ENCODE data around the gene CACNA2D1.

CACNA2D1 gene

DNA sequence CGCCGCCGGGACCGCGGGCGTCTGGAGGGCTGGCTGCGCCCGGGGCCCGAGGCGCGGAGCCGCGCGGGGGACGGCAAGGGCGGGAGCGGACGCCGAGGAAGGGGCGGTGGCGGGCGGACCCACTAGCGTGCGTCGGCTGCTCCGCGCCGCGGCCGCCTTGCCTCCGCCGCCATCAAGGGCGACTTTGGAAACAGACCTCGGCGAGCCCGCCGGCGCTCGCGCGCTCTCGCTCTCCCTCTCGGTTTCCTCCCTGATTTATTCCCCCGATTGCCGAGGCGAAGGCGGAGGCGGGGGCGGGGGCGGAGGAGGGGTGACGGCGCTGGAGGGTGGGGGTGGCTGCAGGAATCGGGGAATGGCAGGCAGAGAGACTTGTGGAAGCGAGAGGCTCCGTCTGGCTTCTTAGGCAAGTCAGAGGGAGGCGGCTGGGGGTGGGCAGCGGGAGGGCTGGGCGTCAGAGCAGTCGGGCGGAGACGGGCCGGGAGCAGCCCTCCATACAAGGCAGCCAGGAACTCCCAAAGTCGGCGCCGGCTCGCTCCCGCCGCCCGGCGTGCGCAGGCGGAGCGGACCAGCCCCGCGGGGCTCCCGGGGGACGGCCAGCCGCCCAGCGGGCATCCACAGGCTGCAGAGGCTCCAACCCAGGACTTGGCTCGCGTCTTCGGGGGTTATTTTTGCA lies at the start of gene CACNA2D1:
CACNA2D1 (minus strand) TSS at position 231 of the 673 bp plus-strand sequence.
- no peak for DNase-seq

GRCh38 chr7:82481499-82482097 lies 38.0 kb upstream of the CACNA2D1 start:
- DNase-seq = no peak

GRCh38 chr7:82477733-82478515 lies 34.3 kb upstream of the CACNA2D1 start:
- no peak for DNase-seq

DNA sequence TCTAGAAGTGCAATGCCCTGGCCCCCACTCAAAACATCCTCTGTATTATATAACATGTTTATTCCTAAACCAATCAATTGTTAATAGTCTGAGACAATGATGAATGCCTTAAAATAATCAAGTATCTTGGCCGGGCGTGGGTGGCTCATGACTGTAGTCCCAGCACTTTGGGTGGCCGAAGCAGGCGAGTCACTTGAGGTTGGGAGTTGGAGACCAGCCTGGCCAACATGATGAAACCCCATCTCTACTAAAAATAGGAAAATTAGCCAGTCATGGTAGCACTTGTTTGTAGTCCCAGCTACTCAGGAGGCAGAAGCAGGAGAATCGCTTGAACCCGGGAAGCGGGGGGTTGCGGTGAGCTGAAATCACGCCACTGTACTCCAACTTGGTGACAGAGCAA lies 29.4 kb upstream of the CACNA2D1 start:
- no peak for DNase-seq

- no peak for DNase-seq
These were observed 27.9 kb upstream of the CACNA2D1 start for GRCh38 chr7:82471351-82472020.

GRCh38 chr7:82469207-82469606 lies 25.6 kb upstream of the CACNA2D1 start:
- no peak for DNase-seq

- DNase-seq = no peak
These were observed 24.9 kb upstream of the CACNA2D1 start for GRCh38 chr7:82468435-82468834.

DNA sequence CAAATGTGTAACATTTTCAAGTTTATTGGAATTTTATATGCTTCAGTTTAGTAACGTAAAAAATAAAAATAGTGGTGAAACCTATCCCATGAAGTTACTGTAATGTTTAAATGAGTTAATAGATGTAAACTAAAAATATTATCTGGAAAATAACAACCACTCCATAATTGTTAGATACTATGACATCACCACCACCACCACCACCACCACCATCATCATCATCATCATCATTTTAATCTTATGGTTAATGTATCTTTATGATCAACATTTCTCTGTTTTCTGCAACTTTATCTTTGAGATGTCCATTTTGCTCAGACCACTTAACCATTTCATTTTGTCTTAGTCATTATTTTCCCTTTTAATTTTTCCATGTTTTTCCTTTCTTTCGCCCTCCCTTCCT lies 23.4 kb upstream of the CACNA2D1 start:
- no peak for DNase-seq

- DNase-seq = no peak
These were observed 20.8 kb upstream of the CACNA2D1 start for GRCh38 chr7:82464372-82464771.

- no peak for DNase-seq
These were observed 11.7 kb upstream of the CACNA2D1 start for GRCh38 chr7:82455295-82455694.

DNA sequence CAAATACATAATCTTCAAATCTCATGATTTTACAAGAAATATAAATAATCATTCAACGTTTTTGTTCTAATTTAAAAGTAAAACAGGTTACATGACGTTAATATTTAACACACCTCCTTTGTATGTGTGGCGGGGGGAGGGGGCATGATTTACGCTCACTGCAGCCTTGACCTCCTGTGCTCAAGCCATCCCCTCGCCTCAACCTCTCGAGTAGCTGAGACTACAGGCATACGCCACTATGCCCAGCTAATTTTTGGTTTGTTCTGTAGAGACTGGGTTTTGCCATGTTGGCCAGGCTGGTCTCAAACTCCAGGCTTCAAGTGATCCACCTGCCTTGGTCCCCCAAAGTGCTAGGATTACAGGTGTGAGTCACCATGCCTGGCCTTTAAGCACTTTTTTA lies 7.2 kb upstream of the CACNA2D1 start:
- no peak for DNase-seq

- no peak for DNase-seq
These were observed 6.3 kb upstream of the CACNA2D1 start for GRCh38 chr7:82449910-82450309.

- DNase-seq = no peak
These were observed 3.3 kb upstream of the CACNA2D1 start for GRCh38 chr7:82446897-82447296.

DNA sequence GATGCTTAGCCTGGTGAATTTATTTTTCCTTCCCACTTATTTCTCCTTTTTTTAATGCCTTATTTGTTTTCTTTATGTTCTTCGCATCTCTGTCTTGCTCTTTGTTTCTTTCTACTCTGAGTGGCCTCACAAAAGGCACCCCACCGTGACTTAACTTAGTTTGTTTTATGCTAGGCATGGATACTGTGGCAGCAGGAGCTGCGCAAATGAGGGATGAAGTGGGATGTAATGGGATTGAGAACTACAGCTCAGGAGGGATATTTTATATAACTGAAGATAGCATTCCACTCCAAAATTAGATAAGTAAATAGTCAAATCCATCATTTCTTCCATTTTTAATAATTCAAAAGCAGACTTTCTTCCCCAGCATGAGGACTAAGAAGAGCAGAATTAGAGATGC lies 1.7 kb upstream of the CACNA2D1 start:
- no peak for DNase-seq

DNA sequence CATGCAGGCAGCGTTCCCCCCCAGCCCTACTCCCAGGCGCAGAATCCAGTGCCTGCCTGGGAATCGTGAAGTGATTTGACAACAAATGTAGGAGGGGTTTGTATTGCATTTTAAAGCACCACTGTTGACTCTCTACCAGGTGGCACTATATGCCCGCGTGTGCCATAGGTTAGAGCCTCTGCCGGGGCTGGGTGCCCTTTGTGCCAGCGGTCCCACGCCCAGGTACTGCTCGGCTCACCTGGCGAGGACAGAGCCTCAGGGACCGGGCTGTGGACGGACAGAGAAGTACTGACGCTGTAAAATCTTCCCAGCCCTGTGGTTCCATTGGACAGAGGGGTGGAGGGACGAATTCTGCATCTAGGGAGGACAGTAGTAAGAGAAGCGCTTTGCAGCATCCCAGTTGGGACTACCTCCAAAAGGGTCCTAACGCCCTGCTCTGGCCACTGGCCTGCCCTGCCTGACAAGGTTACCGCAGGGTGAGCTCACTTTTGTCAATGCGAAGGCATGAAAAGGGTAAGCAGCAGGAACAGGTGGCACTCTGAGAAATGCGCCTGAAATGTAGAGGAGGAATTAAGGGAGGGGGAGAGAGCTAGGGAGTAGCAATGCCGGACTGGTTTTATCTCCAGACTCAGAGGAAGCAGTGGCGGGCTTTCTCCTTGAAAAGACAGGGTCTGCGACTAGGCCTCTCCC lies 788 bp upstream of the CACNA2D1 start:
- DNase-seq = no peak

DNA sequence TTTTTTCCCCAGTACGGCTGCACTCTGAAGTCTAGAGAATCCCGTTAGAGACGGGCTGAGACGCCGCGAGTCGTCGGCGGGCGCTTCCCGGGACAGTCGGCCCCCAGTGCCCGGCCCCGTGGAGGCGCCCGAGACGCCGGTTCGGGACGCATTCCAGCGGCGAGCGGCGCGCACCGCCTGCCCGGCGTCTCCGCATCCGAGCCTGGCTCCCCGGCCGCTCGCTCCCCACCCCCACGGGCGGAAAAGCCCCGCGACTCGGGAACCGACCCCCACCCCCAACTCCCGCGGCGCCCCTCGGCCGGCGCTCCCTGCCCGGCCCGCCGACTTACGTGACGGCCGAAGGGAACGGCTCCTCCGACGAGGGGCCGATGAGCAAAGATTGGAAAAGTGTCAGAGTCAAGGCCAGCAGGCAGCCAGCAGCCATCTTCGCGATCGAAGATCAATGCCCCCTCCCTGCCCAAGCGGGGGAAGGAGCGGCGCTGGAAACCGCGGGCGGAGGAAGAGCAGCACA lies 486 bp downstream of the CACNA2D1 start:
- DNase-seq = no peak

GRCh38 chr7:82442492-82443035 lies 1.0 kb downstream of the CACNA2D1 start:
- DNase-seq = no peak

DNA sequence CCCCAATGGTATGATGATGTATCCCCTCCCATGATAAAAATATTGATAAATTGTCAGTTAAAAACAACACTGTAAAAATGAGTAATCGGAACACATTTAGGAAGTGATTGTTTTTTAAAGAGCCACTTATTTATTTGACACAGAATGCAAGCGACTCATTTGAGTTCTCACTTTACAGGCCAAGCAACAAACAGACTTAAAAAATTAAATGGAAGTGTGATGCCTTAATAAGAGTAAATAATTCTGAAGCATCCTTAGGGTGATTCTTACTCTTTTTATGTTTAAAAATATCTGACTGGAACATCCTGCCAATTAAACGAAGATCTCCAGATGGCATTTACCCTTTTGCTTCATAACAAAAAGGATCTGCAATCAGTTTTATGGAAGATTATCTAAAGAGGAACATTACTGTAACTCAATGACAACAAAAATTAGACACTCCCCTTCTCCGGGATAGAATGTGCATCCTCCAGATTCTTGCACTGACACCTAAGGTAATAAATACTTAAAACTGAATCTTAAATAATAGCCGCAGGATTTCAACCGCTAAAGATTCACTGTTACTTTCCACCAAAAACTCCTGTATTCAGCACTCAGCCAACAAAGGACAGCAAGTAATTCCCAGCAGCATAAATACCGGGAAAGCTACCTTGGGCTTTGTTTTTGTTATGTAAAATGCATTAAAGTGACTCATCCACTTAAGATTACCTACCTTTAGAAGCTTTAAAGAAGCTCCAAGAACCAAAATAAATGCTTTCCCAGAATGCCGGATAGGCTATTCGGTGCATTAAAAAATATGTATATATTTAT lies 1.7 kb downstream of the CACNA2D1 start:
- no peak for DNase-seq

DNA sequence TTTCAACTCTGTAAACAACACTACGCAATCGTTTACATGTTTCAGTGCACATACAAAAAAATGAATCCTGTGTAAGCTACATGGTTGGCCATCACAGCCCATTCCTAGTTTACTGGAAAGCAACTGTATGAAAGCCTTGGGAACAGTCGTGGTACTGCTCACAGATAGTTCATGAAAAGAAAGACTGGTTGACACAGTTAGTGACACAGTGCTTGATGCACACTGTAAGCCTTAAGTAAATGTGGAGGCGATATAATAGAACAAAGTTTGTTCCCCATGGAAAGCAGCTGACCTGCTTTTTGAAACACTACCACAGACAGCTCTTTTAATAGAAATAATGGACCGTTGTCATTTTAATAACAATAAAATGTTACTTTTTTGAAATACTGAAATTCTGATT lies 5.1 kb downstream of the CACNA2D1 start:
- no peak for DNase-seq

DNA sequence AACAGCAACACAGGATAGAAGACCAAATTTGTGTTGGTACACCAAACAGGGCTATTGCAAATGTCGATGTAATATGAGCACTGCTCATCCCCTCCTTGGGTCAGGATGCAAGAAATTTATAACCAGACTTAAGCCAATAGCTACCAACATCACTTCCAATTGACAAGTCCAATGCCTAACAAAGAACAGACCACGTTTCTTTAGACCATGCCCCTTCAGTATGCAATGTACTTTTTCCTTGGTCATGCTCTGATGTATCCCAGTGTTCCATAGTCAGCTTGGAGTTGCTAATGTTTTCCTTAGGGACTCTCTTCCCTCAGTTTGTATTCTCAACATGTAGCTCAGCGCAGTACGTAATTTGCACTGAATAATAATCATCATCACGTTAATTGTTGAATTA lies 7.8 kb downstream of the CACNA2D1 start:
- no peak for DNase-seq

DNA sequence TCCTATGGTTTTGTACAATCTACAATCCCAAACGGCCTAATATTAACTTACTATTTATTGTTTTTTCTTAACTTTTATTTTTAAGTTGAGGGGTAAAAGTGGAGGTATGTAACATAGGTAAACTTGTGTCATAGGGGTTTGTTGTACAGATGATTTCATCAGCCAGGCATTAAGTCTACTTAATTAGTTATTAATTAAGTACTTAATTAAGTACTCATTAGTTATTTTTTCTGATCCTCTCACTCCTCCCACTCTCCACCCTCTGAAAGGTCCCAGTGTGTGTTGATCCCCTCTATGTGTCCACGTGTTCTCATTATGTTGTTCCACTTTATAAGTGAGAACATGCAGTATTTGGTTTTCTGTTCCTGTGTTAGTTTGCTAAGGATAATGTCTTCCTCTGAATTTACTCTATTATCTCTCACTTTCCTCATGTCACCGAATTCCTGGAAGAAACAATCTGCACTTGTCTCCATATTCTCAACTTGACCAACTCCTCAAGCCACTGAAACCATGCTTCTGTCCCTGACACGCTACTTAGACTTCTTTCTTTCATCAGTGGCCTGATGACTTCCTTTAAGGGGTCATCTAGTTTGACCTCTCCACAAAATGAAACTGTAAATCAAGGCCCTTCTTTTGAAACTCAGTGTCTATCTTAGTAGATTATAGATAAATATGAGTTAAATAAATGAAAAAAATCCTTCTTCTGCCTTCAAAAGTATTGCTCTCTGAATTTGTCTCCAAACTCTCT lies 9.1 kb downstream of the CACNA2D1 start:
- DNase-seq = no peak
